SK-N-SH (cell line): ENCODE measurements around the gene PCDH11X. TPM values are rescaled to one million over a fixed set of nuclear protein-coding genes. Genes with fewer than 3 reads are reported as not detected.
"Not testable (repeated sequence)": the region's sequence is repeated elsewhere in the genome, so short reads cannot be mapped to it uniquely, and the experiment has no call there.

Experiments used
- CTCF ChIA-PET: fragments of 300-600, 350-600 bp; formaldehyde crosslinking; extraction: SDS; loops from one replicate; lab custom pipeline; 2021; lab: Yijun Ruan, JAX
- POLR2A ChIA-PET: fragments of 350-600 bp; sonication (Branson Sonifier 250); formaldehyde crosslinking; extraction: SDS; loops from one replicate; lab custom pipeline; 2020; ENCODE audit warnings: antibody characterized with exemption, inconsistent platforms; lab: Yijun Ruan, JAX
- DNase-seq: peaks from one replicate; pipeline ENCODE4 v3.0.0; 2012
- H2AFZ ChIP-seq: fragments of 200-600 bp; sonication (generic); 2 replicates; pipeline ENCODE4 v1.8.1; 2016; ENCODE audit warnings: antibody characterized with exemption, mild to moderate bottlenecking, low read depth
- H3F3A ChIP-seq: fragments of 200-600 bp; sonication (generic); replicated peaks from 2 replicates; pipeline ENCODE3; 2016; ENCODE audit warnings: antibody characterized with exemption, mild to moderate bottlenecking; ENCODE audit not compliant: insufficient read depth
- H3K27ac ChIP-seq, 2 experiments: fragments of 200-500 bp in 1 of 2; fragments of 200-600 bp in 1 of 2; sonication (Bioruptor generic) in 1 of 2; sonication (generic), shearing (Covaris generic) in 1 of 2; 2 replicates each; pipeline versions ENCODE4 v1.5.1 to v1.6.1; 2014 to 2016; ENCODE audit warnings: low read depth in 2 of 2, inconsistent platforms in 1 of 2, low read length in 1 of 2, mild to moderate bottlenecking in 1 of 2, mixed read lengths in 1 of 2
- H3K27me3 ChIP-seq: fragments of 200-600 bp; sonication (generic), shearing (Covaris generic); 2 replicates; pipeline ENCODE4 v1.6.1; 2016; ENCODE audit warnings: mixed run types; ENCODE audit not compliant: insufficient read depth
- H3K36me3 ChIP-seq, 2 experiments: fragments of 200-500 bp in 1 of 2; fragments of 200-600 bp in 1 of 2; sonication (Bioruptor generic) in 1 of 2; sonication (generic) in 1 of 2; replicated peaks in 1 of 2; 2 replicates each; pipeline versions ENCODE3 to v1.5.1; 2014 to 2016; ENCODE audit warnings: low read length in 1 of 2, mild to moderate bottlenecking in 1 of 2; ENCODE audit not compliant: insufficient read depth in 2 of 2, control insufficient read depth in 1 of 2
- H3K4me1 ChIP-seq, 2 experiments: fragments of 200-500 bp in 1 of 2; fragments of 200-600 bp in 1 of 2; sonication (Bioruptor generic) in 1 of 2; sonication (generic), shearing (Covaris generic) in 1 of 2; 2 replicates each; pipeline versions ENCODE4 v1.5.1 to v1.6.1; 2014 to 2016; ENCODE audit warnings: low read depth in 1 of 2, low read length in 1 of 2, mixed run types in 1 of 2; ENCODE audit not compliant: insufficient read depth in 2 of 2, control insufficient read depth in 1 of 2
- H3K4me2 ChIP-seq: fragments of 200-600 bp; sonication (generic), shearing (Covaris generic); 2 replicates; pipeline ENCODE4 v1.6.1; 2017; ENCODE audit warnings: mixed run types
- H3K4me3 ChIP-seq, 2 experiments: fragments of 200-500 bp in 1 of 2; fragments of 200-600 bp in 1 of 2; sonication (Bioruptor generic) in 1 of 2; sonication (generic), shearing (Covaris generic) in 1 of 2; 2 replicates each; pipeline versions ENCODE4 v1.5.1 to v1.8.1; 2014 to 2016; ENCODE audit warnings: low read depth in 2 of 2, inconsistent platforms in 1 of 2, low read length in 1 of 2, mild to moderate bottlenecking in 1 of 2, mixed read lengths in 1 of 2, moderate library complexity in 1 of 2
- H3K79me2 ChIP-seq: fragments of 200-600 bp; sonication (generic); 2 replicates; pipeline ENCODE4 v1.8.1; 2017; ENCODE audit warnings: mild to moderate bottlenecking; ENCODE audit not compliant: insufficient read depth
- H3K9ac ChIP-seq: fragments of 200-600 bp; sonication (generic); 2 replicates; pipeline ENCODE4 v1.6.1; 2017; ENCODE audit warnings: mixed run types
- H3K9me2 ChIP-seq: fragments of 200-600 bp; sonication (generic); 2 replicates; pipeline ENCODE4 v1.6.1; 2017; ENCODE audit warnings: mixed run types
- H3K9me3 ChIP-seq: fragments of 200-600 bp; sonication (generic); 2 replicates; pipeline ENCODE4 v1.6.1; 2017; ENCODE audit warnings: mixed run types, mild to moderate bottlenecking, moderate library complexity
- H4K20me1 ChIP-seq: fragments of 200-600 bp; sonication (generic); 2 replicates; pipeline ENCODE4 v1.6.1; 2017; ENCODE audit warnings: mild to moderate bottlenecking, mixed run types; ENCODE audit not compliant: insufficient read depth
- CTCF ChIP-seq: fragments of 200-600 bp; sonication (generic); IDR thresholded peaks from 2 replicates; pipeline ENCODE4 v1.6.1; 2017; ENCODE audit warnings: antibody characterized with exemption, mild to moderate bottlenecking, moderate library complexity
- WGBS: methylation state at CpG from one replicate; pipeline ENCODE4 v1.1.6; 2017; ENCODE audit warnings: low lambda C conversion rate; 5-methylcytosine and 5-hydroxymethylcytosine counted together
- polyA plus RNA-seq, 3 experiments: library from polyadenylated mRNA; depleted of rRNA; stranded (reverse); fragments of >200 nt; gene quantifications; 2 replicates each; pipeline ENCODE4 v1.2.3, GENCODE V29; 2012

PCDH11X gene
- polyA plus RNA-seq, 1 of the 3 experiments (the other 2 are of a cell fraction), result not detected

- H3K36me3 ChIP-seq, CTCF ChIA-PET, H3K27ac ChIP-seq, H3K9ac ChIP-seq, H3K4me1 ChIP-seq, H3K27me3 ChIP-seq, H3K4me2 ChIP-seq, H3K9me2 ChIP-seq, H3K9me3 ChIP-seq, POLR2A ChIA-PET, H3K4me3 ChIP-seq, H4K20me1 ChIP-seq: not testable (repeated sequence)
- 2% methylated on average over 4 of the region's 9 CpGs for WGBS
- H2AFZ ChIP-seq, result 0 out of 2 replicates have a peak overlapping the region, but pooled peaks have one; percentile 74
- peak; percentile 44 for TF ChIP-seq CTCF
- TF ChIP-seq, all 33 proteins: peak for 1; not testable (repeated sequence) for 32
- not testable (repeated sequence) for H3F3A ChIP-seq, DNase-seq, H3K79me2 ChIP-seq
These were observed 8.3 kb upstream of the PCDH11X start for GRCh38 chrX:91770619-91771488.

- DNase-seq, POLR2A ChIA-PET, H3K4me1 ChIP-seq, H3K9me2 ChIP-seq, H3K79me2 ChIP-seq, H3K9me3 ChIP-seq, H3K4me2 ChIP-seq, H3F3A ChIP-seq, H3K9ac ChIP-seq, H3K27me3 ChIP-seq, H3K4me3 ChIP-seq, H4K20me1 ChIP-seq, H2AFZ ChIP-seq, H3K27ac ChIP-seq, H3K36me3 ChIP-seq, CTCF ChIA-PET: not testable (repeated sequence)
- WGBS, result 1% methylated on average over 3 of the region's 3 CpGs
These were observed 5.2 kb upstream of the PCDH11X start for GRCh38 chrX:91773943-91774342.

- H3K4me2 ChIP-seq, DNase-seq, H3K9ac ChIP-seq, CTCF ChIA-PET, H3K27ac ChIP-seq, H3K9me2 ChIP-seq, H2AFZ ChIP-seq, H4K20me1 ChIP-seq, H3F3A ChIP-seq, H3K4me1 ChIP-seq, H3K4me3 ChIP-seq, POLR2A ChIA-PET, H3K9me3 ChIP-seq, H3K79me2 ChIP-seq, H3K36me3 ChIP-seq: not testable (repeated sequence)
- H3K27me3 ChIP-seq, result peaks cover 14% of the 10 kb centered on the region; the same call in 1 of the 2 replicates
- WGBS, result 2% methylated on average over 7 of the region's 17 CpGs
These were observed 833 bp downstream of the PCDH11X start for GRCh38 chrX:91780008-91780407.

- H3K4me3 ChIP-seq, H3K36me3 ChIP-seq, H2AFZ ChIP-seq, H3K9me3 ChIP-seq, H3K4me1 ChIP-seq, CTCF ChIA-PET, POLR2A ChIA-PET, H3K9ac ChIP-seq, H3K79me2 ChIP-seq, H3K27ac ChIP-seq, H3K9me2 ChIP-seq, H4K20me1 ChIP-seq, DNase-seq, H3K4me2 ChIP-seq, H3F3A ChIP-seq: not testable (repeated sequence)
- H3K27me3 ChIP-seq, result peaks cover 14% of the 10 kb centered on the region; the same call in 1 of the 2 replicates
- WGBS, result 8% methylated on average over 23 of the region's 23 CpGs
These were observed 1.5 kb downstream of the PCDH11X start for GRCh38 chrX:91780698-91781097.

- WGBS, result 2% methylated on average over 7 of the region's 58 CpGs
- H3K9me3 ChIP-seq, H2AFZ ChIP-seq, H3K36me3 ChIP-seq, H3F3A ChIP-seq, H3K79me2 ChIP-seq, POLR2A ChIA-PET, DNase-seq, H3K9me2 ChIP-seq, H3K4me2 ChIP-seq, H3K4me3 ChIP-seq, CTCF ChIA-PET, H3K4me1 ChIP-seq, H3K27ac ChIP-seq, H3K9ac ChIP-seq, H4K20me1 ChIP-seq: not testable (repeated sequence)
- H3K27me3 ChIP-seq, result peaks cover 14% of the 10 kb centered on the region; the same call in 1 of the 2 replicates
These were observed 2.6 kb downstream of the PCDH11X start for GRCh38 chrX:91781553-91782298.
